Activated CD4-positive, alpha-beta T cell treated with anti-CD3 and anti-CD28 coated beads, Interleukin-10, Interleukin-2, amounts not matched to agents 100 ng/mL and 50 ng/mL, durations not matched to agents 16 hours and 8 hours (primary cell): ENCODE results near the gene MPRIP.

Experiments
- DNase-seq: peaks from one replicate; pipeline ENCODE4 v3.0.0-alpha.2; 2020

The MPRIP gene

GRCh38 chr17:17053446-17054379 is 11.5 kb downstream of the MPRIP start:
- DNase-seq = peak; percentile 23

- no peak for DNase-seq
Observed at GRCh38 chr17:17054636-17055035, 12.4 kb downstream of the MPRIP start.

DNA sequence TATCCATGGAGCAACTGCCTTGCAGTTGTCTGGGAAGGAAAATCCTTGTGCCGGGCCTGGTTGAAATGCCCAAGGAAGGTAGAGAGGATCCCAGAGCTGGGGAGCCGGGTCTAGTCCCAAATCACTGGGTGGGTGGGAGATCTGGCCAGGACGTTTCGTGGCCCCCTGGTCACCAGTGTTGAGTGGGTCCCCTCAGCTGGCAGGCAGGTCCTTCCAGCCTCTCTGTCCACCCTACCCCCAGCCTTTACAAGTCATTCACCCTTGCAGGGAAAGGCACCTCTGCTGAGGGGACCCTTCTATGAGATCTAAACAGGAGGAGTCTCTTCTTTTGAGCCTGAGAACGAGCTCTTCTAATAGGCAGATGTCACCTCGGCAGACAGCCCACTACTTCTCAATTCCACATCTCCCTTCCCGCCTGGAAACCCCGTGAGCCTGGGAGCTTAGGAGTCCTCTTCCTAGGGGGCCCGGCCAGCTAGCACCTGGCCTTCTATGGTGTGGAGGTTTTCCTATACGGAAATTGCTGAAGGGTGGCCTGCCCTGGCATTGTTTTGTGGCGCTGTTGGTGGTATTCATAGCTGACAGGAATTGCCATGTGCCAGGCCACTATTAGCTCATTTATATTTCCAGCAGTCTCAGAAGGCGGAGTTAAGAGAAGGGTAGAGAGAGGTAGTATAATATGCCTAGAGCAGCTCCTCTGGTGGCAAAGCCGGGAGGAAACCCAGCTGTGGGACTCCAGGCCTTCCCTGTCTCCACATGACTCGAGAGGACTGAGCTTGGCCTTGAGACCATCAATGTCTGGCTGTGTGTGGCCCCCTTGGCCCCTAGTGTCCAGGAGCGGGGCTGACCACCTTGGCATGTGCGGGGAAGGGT is 13.3 kb downstream of the MPRIP start:
- DNase-seq = no peak

DNA sequence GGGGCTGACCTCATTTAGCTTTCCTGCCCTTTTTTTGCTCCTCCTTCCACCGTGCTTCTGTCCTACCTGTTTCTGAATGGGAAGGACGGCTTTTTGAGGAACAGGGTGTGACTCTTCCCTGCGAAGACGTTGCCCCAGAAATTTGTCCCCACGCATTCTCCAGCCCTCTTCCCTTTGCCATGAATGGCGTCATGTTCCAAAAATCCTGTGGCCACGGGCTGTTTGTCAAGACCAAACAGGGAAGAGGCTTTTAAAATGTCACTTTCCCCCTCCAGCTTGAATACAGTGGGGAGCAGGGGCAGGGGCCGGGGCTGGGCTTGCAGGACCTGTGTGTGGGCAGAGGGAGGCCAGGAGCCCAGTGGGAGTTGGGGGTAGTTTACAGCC is 13.9 kb downstream of the MPRIP start:
- no peak for DNase-seq

DNA sequence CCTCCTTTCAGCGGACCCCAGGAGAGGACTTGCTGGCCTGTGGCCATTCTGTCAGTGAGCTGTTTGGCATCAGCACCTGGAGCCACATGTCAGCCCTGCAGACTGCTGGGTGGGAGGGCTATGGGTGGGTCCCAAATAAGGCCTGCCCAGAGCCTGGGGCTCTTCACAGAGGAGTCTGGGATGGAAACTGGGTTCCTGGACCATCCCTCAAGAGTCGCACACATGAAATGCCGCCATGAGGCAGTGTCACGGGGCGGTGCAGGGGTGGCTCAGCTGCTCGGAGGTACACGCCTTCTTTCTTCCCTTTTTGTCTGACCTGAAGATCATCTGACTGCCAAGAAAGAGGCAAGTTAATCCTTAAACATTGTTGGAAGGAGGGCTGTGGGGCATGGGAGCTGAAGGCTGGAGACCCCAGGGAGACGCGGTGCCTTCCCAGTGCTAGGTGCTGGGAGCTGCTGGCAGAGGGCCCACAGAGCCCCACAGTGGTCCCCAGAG is 14.8 kb downstream of the MPRIP start:
- DNase-seq = no peak

DNA sequence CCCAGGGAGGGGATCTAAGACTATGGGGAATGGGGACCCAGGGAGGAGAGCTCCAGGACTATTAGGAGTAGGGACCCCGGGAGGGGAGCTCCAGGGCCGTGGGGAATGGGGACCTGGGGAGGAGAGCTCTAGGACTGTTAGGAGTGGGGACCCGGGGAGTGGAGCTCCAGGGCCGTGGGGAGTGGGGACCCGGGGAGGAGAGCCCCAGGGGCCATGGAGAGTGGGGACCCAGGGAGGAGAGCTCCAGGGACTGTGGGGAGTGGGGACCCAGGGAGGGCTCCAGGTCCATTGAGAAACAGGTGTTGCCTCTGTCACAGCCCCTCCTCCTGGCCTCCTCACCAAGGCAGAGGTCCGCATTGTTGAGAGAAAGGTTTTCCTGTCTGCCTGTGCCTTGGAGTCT is 16.0 kb downstream of the MPRIP start:
- DNase-seq = no peak

DNA sequence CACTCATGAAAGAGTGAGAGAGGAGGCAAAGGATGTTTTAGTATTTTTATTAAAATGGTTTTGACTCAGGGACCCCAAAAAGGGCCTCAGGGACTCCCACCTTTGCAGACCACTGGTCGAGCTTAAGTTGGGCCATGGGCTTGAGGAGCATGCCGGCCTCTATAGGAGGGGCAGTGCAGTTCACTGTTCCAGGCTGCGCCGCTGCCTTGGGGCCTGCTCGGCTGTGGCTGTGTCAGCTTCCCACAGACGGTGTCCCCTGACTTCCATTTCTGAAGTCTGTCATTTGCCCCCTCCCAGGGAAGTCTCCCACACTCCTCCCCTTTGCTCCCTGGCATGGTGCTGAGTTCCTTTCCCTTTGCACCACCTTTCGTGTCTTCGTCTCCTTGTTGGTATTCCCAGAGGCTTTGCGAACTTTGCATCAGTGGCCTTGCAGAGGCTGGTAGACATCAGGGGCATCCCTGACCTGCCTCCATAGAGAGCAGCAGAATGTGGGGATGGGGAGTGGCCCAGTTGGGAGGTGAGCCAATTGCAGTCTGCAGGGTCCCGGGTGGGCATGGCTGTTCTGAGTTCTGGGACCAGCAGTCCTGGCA is 17.1 kb downstream of the MPRIP start:
- DNase-seq = no peak

- DNase-seq = no peak
Observed at GRCh38 chr17:17060001-17060922, 18.0 kb downstream of the MPRIP start.

- DNase-seq = no peak
Observed at GRCh38 chr17:17060930-17061329, 18.7 kb downstream of the MPRIP start.

DNA sequence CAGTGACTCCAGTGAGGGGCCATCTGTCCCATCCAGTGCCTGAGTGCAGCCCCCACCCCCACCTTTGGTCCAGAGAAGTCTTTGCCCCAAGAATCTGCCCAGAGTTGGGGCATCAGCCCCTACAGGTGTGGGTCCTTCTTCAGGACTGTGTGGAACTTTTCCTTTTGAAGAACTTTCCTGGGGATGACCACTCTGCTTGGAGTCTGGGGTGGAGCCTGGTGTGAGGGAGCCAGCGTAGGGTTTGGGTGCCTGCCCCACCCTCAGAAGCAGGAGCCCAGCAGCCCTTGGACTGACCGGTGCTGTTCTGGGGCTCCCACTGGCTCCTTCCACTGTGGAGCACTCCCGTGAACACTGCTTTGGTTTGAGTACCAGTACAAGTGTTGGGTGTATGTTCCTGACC is 19.3 kb downstream of the MPRIP start:
- DNase-seq = no peak

DNA sequence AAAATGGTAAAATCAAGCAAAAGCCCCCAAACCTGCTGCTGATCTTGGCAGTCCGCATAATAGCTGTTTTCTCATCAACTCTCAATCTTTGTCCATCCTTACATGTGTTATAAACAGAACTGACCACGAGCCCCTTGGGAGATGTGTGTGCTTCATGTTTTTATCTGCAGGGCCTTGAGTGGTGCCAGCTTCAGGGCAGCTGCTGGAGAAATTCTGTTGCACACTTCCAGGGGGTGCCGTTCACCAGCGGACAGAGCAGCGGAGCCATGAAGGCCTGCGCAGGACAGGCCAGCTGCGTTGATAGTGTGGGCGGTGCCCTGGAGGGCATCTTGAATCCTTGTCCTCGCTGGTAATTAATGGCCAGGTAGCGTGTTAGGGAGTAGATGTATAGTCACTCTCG is 20.1 kb downstream of the MPRIP start:
- DNase-seq = no peak

- DNase-seq = no peak
Observed at GRCh38 chr17:17062866-17063265, 20.6 kb downstream of the MPRIP start.

GRCh38 chr17:17063546-17064122 is 21.4 kb downstream of the MPRIP start:
- DNase-seq = no peak

DNA sequence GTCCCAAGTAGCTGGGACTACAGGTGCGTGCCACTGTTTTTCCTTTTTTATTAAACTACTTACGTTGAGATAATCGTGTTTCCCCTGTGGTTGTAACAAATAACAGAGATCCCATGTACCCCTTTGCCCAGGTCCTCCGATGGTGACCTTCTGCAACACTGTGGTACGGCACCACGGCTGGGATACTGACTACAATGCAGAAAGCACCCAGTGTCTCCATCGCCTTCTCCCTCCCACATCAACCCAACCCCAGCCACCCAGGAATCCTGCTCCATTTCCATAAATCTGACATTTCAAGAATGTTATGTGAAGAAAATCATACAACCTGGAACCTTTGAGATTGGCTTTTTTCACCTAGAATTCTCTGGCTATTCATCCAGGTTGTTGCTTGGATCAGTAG is 22.1 kb downstream of the MPRIP start:
- no peak for DNase-seq

- DNase-seq = no peak
Observed at GRCh38 chr17:17066021-17066420, 23.8 kb downstream of the MPRIP start.

- no peak for DNase-seq
Observed at GRCh38 chr17:17067257-17067656, 25.0 kb downstream of the MPRIP start.

DNA sequence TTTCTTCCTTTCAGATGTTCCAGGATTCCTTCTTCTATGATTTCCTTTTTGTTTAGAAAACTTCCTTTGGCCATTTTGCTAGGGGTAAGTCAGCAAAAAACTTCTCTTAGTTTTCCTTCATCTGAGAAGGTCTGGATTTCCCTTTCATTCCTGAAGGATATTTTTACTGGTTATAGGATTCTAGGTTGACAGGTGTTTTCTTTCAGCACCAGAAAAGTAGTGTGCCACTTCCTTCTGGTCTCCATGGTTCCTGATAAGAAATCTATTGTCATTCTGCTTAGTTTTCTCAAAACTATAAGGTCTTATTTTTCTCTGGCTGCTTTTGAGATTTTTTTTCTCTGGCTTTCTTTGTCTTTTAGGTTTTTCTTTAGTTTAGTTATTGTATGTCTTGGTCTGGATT is 27.6 kb downstream of the MPRIP start:
- DNase-seq = no peak

GRCh38 chr17:17070931-17071330 is 28.7 kb downstream of the MPRIP start:
- no peak for DNase-seq

- no peak for DNase-seq
Observed at GRCh38 chr17:17071531-17072360, 29.5 kb downstream of the MPRIP start.

- no peak for DNase-seq
Observed at GRCh38 chr17:17072546-17072945, 30.3 kb downstream of the MPRIP start.

DNA sequence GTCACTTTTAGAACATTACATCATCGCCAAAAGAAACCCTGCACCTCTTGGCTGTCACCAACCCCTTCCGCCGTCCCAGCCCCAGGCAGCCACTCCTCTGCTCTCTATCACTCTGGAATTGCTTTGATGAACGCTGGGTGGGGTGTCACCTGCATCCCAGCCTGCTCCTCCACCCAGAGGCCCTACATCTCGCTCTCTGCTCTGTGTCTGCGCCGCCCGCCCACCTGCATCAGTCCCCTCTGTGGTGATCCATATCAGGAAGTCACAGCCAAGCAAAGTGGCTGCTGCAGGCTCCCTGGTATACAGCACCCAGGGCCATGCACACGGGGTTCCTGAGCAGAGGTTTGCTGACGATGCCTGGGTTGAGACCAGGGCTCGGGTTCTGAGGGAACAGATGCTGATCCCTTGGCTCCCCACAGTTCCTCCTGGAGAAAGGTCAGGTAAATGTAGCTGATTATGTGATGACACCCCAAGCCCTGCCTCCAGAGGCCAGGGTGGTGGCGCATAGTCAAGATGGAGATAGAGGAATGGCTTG is 30.8 kb downstream of the MPRIP start:
- DNase-seq = no peak
